ENCODE results near the gene KIF6.

KIF6 gene

GRCh38 chr6:39452306-39453145, 272.7 kb downstream of the KIF6 start:
- no peak for TF ChIP-seq CTCF (IDR thresholded peaks at IDR 0.05; ENCODE audit: low read depth, low read length)
- H3K4me3 ChIP-seq (ENCODE audit: low read depth, low read length) = no peak overlapping the region
- in situ Hi-C loops (cut with HindIII; ENCODE audit: low sequenced_read_pairs) = no loop called here
- DNase-seq (ENCODE audit: low read depth, low spot score) = peak; percentile 77

GRCh38 chr6:39451831-39452230, 273.4 kb downstream of the KIF6 start:
- DNase-seq (ENCODE audit: low read depth, low spot score) = peak; percentile 12
- in situ Hi-C loops (cut with HindIII; ENCODE audit: low sequenced_read_pairs) = no loop called here
- H3K4me3 ChIP-seq (ENCODE audit: low read depth, low read length) = no peak overlapping the region
- TF ChIP-seq CTCF (IDR thresholded peaks at IDR 0.05; ENCODE audit: low read depth, low read length) = peak; percentile 50

DNA sequence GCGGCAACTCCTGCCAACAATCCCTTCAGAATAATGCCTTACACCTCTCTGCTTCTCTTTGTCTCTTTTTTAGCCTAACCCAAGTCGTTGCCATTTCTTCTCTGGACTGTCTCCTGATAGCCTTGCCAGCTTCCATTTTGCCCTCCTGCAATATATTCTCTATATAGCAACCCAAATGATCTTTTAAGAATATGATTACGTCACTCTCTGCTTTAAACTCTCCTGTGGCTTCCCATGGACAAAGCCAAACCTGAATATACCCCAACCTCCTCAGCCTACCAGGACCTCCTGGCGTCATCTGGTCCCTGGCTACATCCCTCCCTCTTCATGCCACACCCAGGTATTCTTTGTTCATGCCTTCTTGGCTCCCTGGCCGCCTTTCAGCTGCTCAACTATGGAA, 276.2 kb downstream of the KIF6 start:
- no peak for DNase-seq (ENCODE audit: low read depth, low spot score)
- H3K4me3 ChIP-seq (ENCODE audit: low read depth, low read length) = no peak overlapping the region
- in situ Hi-C loops (cut with HindIII; ENCODE audit: low sequenced_read_pairs) = no loop called here
- TF ChIP-seq CTCF (IDR thresholded peaks at IDR 0.05; ENCODE audit: low read depth, low read length) = no peak

DNA sequence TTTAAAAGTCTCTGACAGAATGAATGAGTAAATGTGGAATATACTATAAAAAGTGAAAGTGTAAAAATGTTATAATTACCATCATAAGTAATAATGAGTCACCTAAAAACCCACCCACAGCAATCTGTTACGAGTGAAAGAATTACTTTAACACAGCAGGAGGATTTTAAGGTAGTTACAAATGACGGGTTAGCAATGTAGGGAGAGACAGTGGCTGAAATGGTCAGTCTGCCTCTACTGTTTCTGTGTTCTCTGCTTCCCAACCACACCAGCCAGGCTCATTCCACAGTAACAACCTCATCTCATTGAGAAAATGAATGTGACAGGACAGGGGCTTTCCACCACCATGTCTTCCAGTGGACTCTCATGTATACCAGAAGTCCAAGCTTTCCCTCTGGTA, 278.3 kb downstream of the KIF6 start:
- in situ Hi-C loops (cut with HindIII; ENCODE audit: low sequenced_read_pairs) = no loop called here
- no peak overlapping the region for H3K4me3 ChIP-seq (ENCODE audit: low read depth, low read length)

GRCh38 chr6:39445667-39446066, 279.5 kb downstream of the KIF6 start:
- in situ Hi-C loops (cut with HindIII; ENCODE audit: low sequenced_read_pairs) = no loop called here
- DNase-seq (ENCODE audit: low read depth, low spot score) = no peak
- H3K4me3 ChIP-seq (ENCODE audit: low read depth, low read length) = no peak overlapping the region
- no peak for TF ChIP-seq CTCF (IDR thresholded peaks at IDR 0.05; ENCODE audit: low read depth, low read length)

More for the DNA sequence above, 278.3 kb downstream of the KIF6 start:
- no peak for TF ChIP-seq CTCF (IDR thresholded peaks at IDR 0.05; ENCODE audit: low read depth, low read length)
- DNase-seq (ENCODE audit: low read depth, low spot score) = peak; percentile 23

DNA sequence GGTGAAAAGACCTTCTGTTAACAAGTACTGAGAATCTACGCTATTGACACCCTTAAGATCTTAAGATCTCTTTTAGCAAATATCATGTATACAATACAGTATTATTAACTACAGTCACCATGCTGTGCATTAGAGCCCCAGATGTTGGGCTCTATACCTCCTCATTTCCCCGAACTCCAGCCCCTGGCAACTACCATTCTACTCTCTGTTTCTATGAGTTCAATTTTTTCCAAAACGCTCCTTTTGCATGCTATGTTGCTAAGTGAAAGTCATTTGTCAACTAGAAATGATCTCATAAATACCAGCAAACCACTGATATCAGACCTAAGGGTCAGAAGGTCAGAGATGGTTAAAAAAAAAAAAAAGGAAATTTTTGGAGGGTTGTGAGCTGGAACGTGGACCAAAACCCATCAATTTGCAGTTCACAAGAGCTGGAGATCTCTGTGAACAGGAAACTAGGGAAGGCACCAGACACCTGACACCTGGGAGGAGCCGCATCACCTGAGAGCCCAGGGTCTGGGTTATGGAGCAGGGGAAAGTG, 280.7 kb downstream of the KIF6 start:
- TF ChIP-seq CTCF (IDR thresholded peaks at IDR 0.05; ENCODE audit: low read depth, low read length) = no peak
- DNase-seq (ENCODE audit: low read depth, low spot score) = no peak
- in situ Hi-C loops (cut with HindIII; ENCODE audit: low sequenced_read_pairs) = no loop called here
- H3K4me3 ChIP-seq (ENCODE audit: low read depth, low read length) = no peak overlapping the region

All from astrocyte of the spinal cord (primary cell).